HCT116 (cell line): Measurements from ENCODE around the gene MUC5B. TPM values are rescaled to one million over a fixed set of nuclear protein-coding genes. Genes with fewer than 3 reads are reported as not detected.

ENCODE experiments used
- ATAC-seq: fragments of 200-7000 bp; cut with Tn5 transposase; 2 replicates; pipeline ENCODE4 v1.9.1; 2020; ENCODE audit warnings: mild to moderate bottlenecking, moderate library complexity
- BruUV-seq: library from RNA; stranded (reverse); fragments of 400-500 nt; replicated peaks from 2 replicates; lab custom pipeline; 2021; lab: Mats Ljungman, UMichigan
- CTCF ChIA-PET: fragments of 300-600 bp; sonication (Branson Sonifier 250); formaldehyde crosslinking; loops from one replicate; lab custom pipeline; 2021; ENCODE audit warnings: antibody characterized with exemption; lab: Charles Lee
- POLR2A ChIA-PET: fragments of 300-600, 350-600 bp; sonication (Branson Sonifier 250); formaldehyde crosslinking; loops from one replicate; lab custom pipeline; 2021; ENCODE audit warnings: antibody characterized with exemption; lab: Charles Lee
- RAD21 ChIA-PET, 2 experiments: fragments of 300-600 bp; sonication (Branson Sonifier 250); formaldehyde crosslinking; loops; one replicate each; lab custom pipeline; 2023; ENCODE audit warnings: low total read pairs in 2 of 2; ENCODE audit not compliant: uncharacterized antibody in 2 of 2, unreplicated experiment in 2 of 2, low non-redundant PET in 1 of 2; lab: Charles Lee
- DNase-seq: peaks from one replicate; pipeline ENCODE4 v3.0.0-alpha.2; 2010; ENCODE audit warnings: low read depth, low spot score
- H2AFZ ChIP-seq: fragments of 200-600 bp; shearing (Covaris generic), sonication (generic); 2 replicates; pipeline ENCODE4 v1.6.1; 2017; ENCODE audit warnings: low read depth, mixed run types, mixed read lengths, antibody characterized with exemption, low read length; ENCODE audit not compliant: poor library complexity, severe bottlenecking
- H3K27ac ChIP-seq: 2 replicates; pipeline ENCODE4 v1.5.1; 2012; ENCODE audit warnings: low read depth, low read length
- H3K27me3 ChIP-seq: fragments of 200-600 bp; sonication (generic); 2 replicates; pipeline ENCODE4 v1.6.1; 2016; ENCODE audit warnings: mixed run types, low read length, mixed read lengths; ENCODE audit not compliant: insufficient read depth
- H3K36me3 ChIP-seq, 2 experiments: fragments of 200-500 bp in 1 of 2; fragments of 200-600 bp in 1 of 2; sonication (Bioruptor generic) in 1 of 2; sonication (generic) in 1 of 2; 2 replicates each; pipeline versions ENCODE4 v1.5.1 to v1.6.1; 2014 to 2016; ENCODE audit warnings: low read length in 2 of 2, inconsistent platforms in 1 of 2, mixed read lengths in 1 of 2, mixed run types in 1 of 2; ENCODE audit not compliant: insufficient read depth in 2 of 2, control insufficient read depth in 1 of 2
- H3K4me1 ChIP-seq, 2 experiments: fragments of 200-600 bp in 1 of 2; sonication (generic) in 1 of 2; 2 replicates each; pipeline versions ENCODE4 v1.5.1 to v1.6.1; 2012 to 2017; ENCODE audit warnings: low read length in 2 of 2, inconsistent platforms in 1 of 2, mild to moderate bottlenecking in 1 of 2, mixed read lengths in 1 of 2, mixed run types in 1 of 2, moderate library complexity in 1 of 2; ENCODE audit not compliant: insufficient read depth in 2 of 2, control insufficient read depth in 1 of 2
- H3K4me2 ChIP-seq: fragments of 200-600 bp; sonication (generic); 2 replicates; pipeline ENCODE4 v1.6.1; 2017; ENCODE audit warnings: mixed run types, low read length, mixed read lengths
- H3K4me3 ChIP-seq, 2 experiments: fragments of 200-600 bp in 1 of 2; sonication (generic) in 1 of 2; replicated peaks in 1 of 2; 2 replicates each; pipeline ENCODE4 v1.5.1; 2011 to 2016; ENCODE audit warnings: low read length in 2 of 2, control low read depth in 1 of 2, low read depth in 1 of 2, mild to moderate bottlenecking in 1 of 2, mixed read lengths in 1 of 2, mixed run types in 1 of 2
- H3K79me2 ChIP-seq: fragments of 200-600 bp; sonication (generic); 2 replicates; pipeline ENCODE4 v1.6.1; 2017; ENCODE audit warnings: mild to moderate bottlenecking, mixed run types, low read length, moderate library complexity, mixed read lengths; ENCODE audit not compliant: insufficient read depth
- H3K9ac ChIP-seq: fragments of 200-600 bp; sonication (generic); 2 replicates; pipeline ENCODE4 v1.6.1; 2016; ENCODE audit warnings: low read length, mixed read lengths
- H3K9me2 ChIP-seq: fragments of 200-600 bp; sonication (generic), shearing (Covaris generic); 2 replicates; pipeline ENCODE4 v1.6.1; 2017; ENCODE audit warnings: mixed run types, mild to moderate bottlenecking, moderate library complexity; ENCODE audit not compliant: insufficient read depth
- H3K9me3 ChIP-seq, 2 experiments: fragments of 200-500 bp in 1 of 2; fragments of 200-600 bp in 1 of 2; sonication (Bioruptor generic) in 1 of 2; sonication (generic) in 1 of 2; 2 replicates each; pipeline ENCODE4 v1.6.1; 2014 to 2017; ENCODE audit warnings: low read length in 2 of 2, mixed read lengths in 2 of 2, inconsistent platforms in 1 of 2, low read depth in 1 of 2, mild to moderate bottlenecking in 1 of 2, mixed run types in 1 of 2, moderate library complexity in 1 of 2; ENCODE audit not compliant: control insufficient read depth in 1 of 2, insufficient read depth in 1 of 2
- H4K20me1 ChIP-seq: fragments of 200-600 bp; sonication (generic), shearing (Covaris generic); 2 replicates; pipeline ENCODE4 v1.6.1; 2017; ENCODE audit warnings: mixed run types, mild to moderate bottlenecking, moderate library complexity; ENCODE audit not compliant: insufficient read depth
- ATF3 ChIP-seq: IDR thresholded peaks from 2 replicates; pipeline ENCODE4 v1.6.1; 2012
- CBX3 ChIP-seq: IDR thresholded peaks from 2 replicates; pipeline ENCODE4 v1.6.1; 2012; ENCODE audit warnings: low read depth
- CEBPB ChIP-seq: IDR thresholded peaks from 2 replicates; pipeline ENCODE4 v1.6.1; 2012; ENCODE audit warnings: low read depth
- CTCF ChIP-seq, 3 experiments: fragments of 200-600 bp in 1 of 3; sonication (generic) in 1 of 3; IDR thresholded peaks in 2 of 3; conservative IDR thresholded peaks in 1 of 3; 2 replicates each; pipeline ENCODE4 v1.5.1; 2012 to 2017; ENCODE audit warnings: low read depth in 2 of 3, low read length in 2 of 3, antibody characterized with exemption in 1 of 3, borderline replicate concordance in 1 of 3, control low read depth in 1 of 3, mild to moderate bottlenecking in 1 of 3, mixed read lengths in 1 of 3, mixed run types in 1 of 3, moderate library complexity in 1 of 3; ENCODE audit not compliant: insufficient read depth in 1 of 3
- ELF1 ChIP-seq: IDR thresholded peaks from 2 replicates; pipeline ENCODE4 v1.6.1; 2012; ENCODE audit warnings: low read depth, borderline replicate concordance
- EZH2 ChIP-seq: fragments of 200-600 bp; sonication (generic); IDR thresholded peaks from 2 replicates; pipeline ENCODE4 v1.6.1; 2017; ENCODE audit warnings: antibody characterized with exemption, mixed run types
- FOSL1 ChIP-seq: IDR thresholded peaks from 2 replicates; pipeline ENCODE4 v1.6.1; 2012; ENCODE audit warnings: low read depth
- JUND ChIP-seq: IDR thresholded peaks from 2 replicates; pipeline ENCODE4 v1.6.1; 2012
- MAX ChIP-seq: IDR thresholded peaks from 2 replicates; pipeline ENCODE4 v1.6.1; 2012
- REST ChIP-seq: IDR thresholded peaks from 2 replicates; pipeline ENCODE4 v1.6.1; 2012; ENCODE audit warnings: low read depth
- SP1 ChIP-seq: IDR thresholded peaks from 2 replicates; pipeline ENCODE4 v1.6.1; 2012; ENCODE audit warnings: low read depth
- TCF7L2 ChIP-seq: IDR thresholded peaks from 2 replicates; pipeline ENCODE4 v1.7.0; 2011; ENCODE audit warnings: borderline replicate concordance, inconsistent platforms; ENCODE audit not compliant: insufficient read depth, insufficient read length; ENCODE audit errors: extremely low read depth
- YY1 ChIP-seq: IDR thresholded peaks from 2 replicates; pipeline ENCODE4 v1.6.1; 2011; ENCODE audit warnings: low read length, low read depth, moderate library complexity, mild to moderate bottlenecking; ENCODE audit not compliant: insufficient replicate concordance; ENCODE audit errors: extremely low read depth
- ZFX ChIP-seq: fragments of 450-650 bp; IDR thresholded peaks from 2 replicates; pipeline ENCODE4 v1.6.1; 2017
- intact Hi-C: fragments of 100-400 bp; cut with micrococcal nuclease; formaldehyde crosslinking; loops from 2 replicates; pipeline ENCODE4 v1.10.0; 2022
- total RNA-seq: library from RNA; stranded (reverse); gene quantifications from one replicate; pipeline ENCODE4 v1.2.1, GENCODE V29; 2021; ENCODE audit not compliant: unreplicated experiment

MUC5B gene
- total RNA-seq, 1 experiment from 2014 or later, result 1.5 TPM

GRCh38 chr11:1231396-1232020, 8.6 kb downstream of the MUC5B start:
- H4K20me1 ChIP-seq, result no peaks in the 10 kb centered on the region
- BruUV-seq, result no TSS peak
- intact Hi-C loops, result no loop called here

More at GRCh38 chr11:1231396-1232020, 8.6 kb downstream of the MUC5B start:
- no peak overlapping the region for H3K4me3 ChIP-seq
- H3K9me2 ChIP-seq, result no peaks in the 10 kb centered on the region
- ChIA-PET POLR2A (no interaction called here), RAD21 (no interaction called here), CTCF (no interaction called here)
- H3K79me2 ChIP-seq, result no peaks in the 10 kb centered on the region
- H3K27me3 ChIP-seq, result no peaks in the 10 kb centered on the region
- DNase-seq (no peak), ATAC-seq (no peak)
- H3K9me3 ChIP-seq, result no peaks in the 10 kb centered on the region
- peaks cover 0 to 3% of the 10 kb centered on the region in 2 experiments; a peak in 1 of 4 replicates for H3K4me1 ChIP-seq
- TF ChIP-seq SP1, result no peak
- TF ChIP-seq MAX, result no peak
- TF ChIP-seq YY1, result no peak
- no peak for TF ChIP-seq ZFX
- TF ChIP-seq ATF3, result no peak
- no peak for TF ChIP-seq CBX3
- no peak for TF ChIP-seq FOSL1
- no peak for TF ChIP-seq TCF7L2
- TF ChIP-seq REST, result no peak
- no peak for TF ChIP-seq JUND
- no peak for TF ChIP-seq EZH2
- TF ChIP-seq CEBPB, result no peak
- TF ChIP-seq ELF1, result no peak
- no peak for TF ChIP-seq CTCF (IDR thresholded peaks at IDR 0.05 in 2 of 3, conservative IDR thresholded peaks at IDR 0.05 in 1 of 3; ENCODE audit: borderline replicate concordance in 1 of 3, insufficient read depth in 1 of 3, low read depth in 2 of 3, low read length in 2 of 3)
- no peak overlapping the region for H3K4me2 ChIP-seq
- H2AFZ ChIP-seq, result no peak overlapping the region
- no peak overlapping the region for H3K27ac ChIP-seq
- no peak overlapping the region for H3K9ac ChIP-seq
- no peaks in the 10 kb centered on the region for H3K36me3 ChIP-seq
